NB4 (cell line): ENCODE results near the gene INCA1.

Experiments
- CTCF ChIP-seq: IDR thresholded peaks from one replicate; pipeline ENCODE4 v1.5.1; 2012; ENCODE audit warnings: low read depth, low read length
- POLR2A ChIP-seq: IDR thresholded peaks from 2 replicates; pipeline ENCODE4 v1.6.1; 2011; ENCODE audit warnings: mild to moderate bottlenecking; ENCODE audit not compliant: insufficient read length; ENCODE audit errors: extremely low read depth

GRCh38 chr17:4951486-4951885 is 45.8 kb downstream of the INCA1 start:
- TF ChIP-seq POLR2A: no peak
- no peak for TF ChIP-seq CTCF
